ENCODE data around the gene FBRSL1.

DNA sequence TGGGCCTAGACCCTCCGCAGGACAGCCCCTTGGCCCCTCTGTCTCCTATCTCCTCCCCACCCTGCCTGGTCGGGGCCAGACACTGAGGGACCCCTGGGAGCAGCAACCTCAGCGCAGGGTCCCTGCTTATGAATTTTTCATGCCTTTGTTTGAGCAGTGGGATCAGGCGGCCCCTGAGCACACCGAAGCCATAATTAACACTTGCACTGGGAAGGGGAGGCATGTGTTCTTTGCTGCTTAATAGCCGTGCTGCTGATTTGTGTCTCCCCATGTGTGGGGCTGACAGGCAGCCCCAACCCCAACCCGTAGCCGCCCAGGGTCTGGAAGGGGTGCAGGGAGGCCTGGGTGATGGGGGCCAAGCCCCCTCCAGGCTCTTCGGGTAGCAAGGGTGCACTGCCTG, 52.7 kb downstream of the FBRSL1 start:
- TF ChIP-seq CREB5 (CRISPR knock-in tag; IDR thresholded peaks at IDR 0.05; ENCODE audit: low read depth) (no peak), TCF4 (CRISPR knock-in tag; IDR thresholded peaks at IDR 0.05; ENCODE audit: borderline replicate concordance) (no peak), BACH2 (CRISPR knock-in tag; IDR thresholded peaks at IDR 0.05; ENCODE audit: borderline replicate concordance) (no peak), PPARA (CRISPR knock-in tag; IDR thresholded peaks at IDR 0.05; ENCODE audit: borderline replicate concordance) (no peak), ZC3H10 (CRISPR knock-in tag; IDR thresholded peaks at IDR 0.05) (no peak), ESRRG (CRISPR knock-in tag; IDR thresholded peaks at IDR 0.05) (no peak), ZFP3 (CRISPR knock-in tag; IDR thresholded peaks at IDR 0.05) (no peak), CSDC2 (CRISPR knock-in tag; IDR thresholded peaks at IDR 0.05) (no peak), ARNTL (CRISPR knock-in tag; IDR thresholded peaks at IDR 0.05; ENCODE audit: borderline replicate concordance, low read depth) (no peak), ISL1 (CRISPR knock-in tag; IDR thresholded peaks at IDR 0.05) (no peak), OSR1 (CRISPR knock-in tag; IDR thresholded peaks at IDR 0.05) (no peak)
